ENCODE data around the gene KRTAP10-10.

KRTAP10-10 gene

GRCh38 chr21:44649521-44650100 lies 12.5 kb downstream of the KRTAP10-10 start:
- no peaks in the 10 kb centered on the region for H3K79me1 ChIP-seq (ENCODE audit: low read depth, low read length)
- no peak for DNase-seq (ENCODE audit: low spot score)
- H3K9ac ChIP-seq (ENCODE audit: low read depth, low read length, poor library complexity): peak overlapping the region; percentile 12
- H3K23ac ChIP-seq (ENCODE audit: low read depth, low read length, poor library complexity): no peak overlapping the region
- peak overlapping the region; percentile 19 for H3K18ac ChIP-seq (ENCODE audit: low read length)
- H3K36me3 ChIP-seq (replicated peaks in 1 of 2; ENCODE audit: control insufficient read depth in 2 of 2, insufficient read depth in 2 of 2, low read length in 2 of 2): no peaks in the 10 kb centered on the region
- H3K4ac ChIP-seq (ENCODE audit: low read length): no peak overlapping the region
- H2BK12ac ChIP-seq (ENCODE audit: low read length): no peak overlapping the region
- H3K27me3 ChIP-seq (ENCODE audit: control insufficient read depth in 3 of 3, insufficient read depth in 3 of 3, low read depth in 1 of 3, low read length in 3 of 3): peaks cover 0 to 15% (median 0%) of the 10 kb centered on the region in 3 experiments
- H3K4me3 ChIP-seq (ENCODE audit: low read length in 2 of 2): no peak overlapping the region
- H3K4me2 ChIP-seq (ENCODE audit: insufficient read depth, low read length, poor library complexity, severe bottlenecking): no peak overlapping the region
- no CpG with 5 or more reads among the region's 18 CpGs for WGBS, 2 donors (ENCODE audit: extremely low coverage in 2 of 2, insufficient read length in 2 of 2, insufficient replicate concordance in 1 of 2)
- H2BK15ac ChIP-seq (ENCODE audit: low read length): peak overlapping the region; percentile 62
- H2BK5ac ChIP-seq (ENCODE audit: low read length): no peak overlapping the region
- H3K27ac ChIP-seq (replicated peaks; ENCODE audit: low read length): no peak overlapping the region
- peak overlapping the region; percentile 15 for H2AK5ac ChIP-seq (ENCODE audit: low read depth, low read length)
- no peak overlapping the region for H2BK120ac ChIP-seq (ENCODE audit: low read depth, low read length)
- no peak overlapping the region for H4K91ac ChIP-seq (ENCODE audit: low read depth, low read length, poor library complexity)
- H3K4me1 ChIP-seq (ENCODE audit: control insufficient read depth in 2 of 2, insufficient read depth in 1 of 2, low read depth in 1 of 2, low read length in 2 of 2): peaks cover 0 to 3% of the 10 kb centered on the region in 2 donors
- H4K8ac ChIP-seq (ENCODE audit: low read depth, low read length): no peak overlapping the region
- no peak overlapping the region for H2AFZ ChIP-seq (ENCODE audit: low read length)
- H3K9me3 ChIP-seq (replicated peaks in 1 of 2; ENCODE audit: control insufficient read depth in 2 of 2, insufficient read depth in 1 of 2, low read depth in 1 of 2, low read length in 2 of 2): peaks cover 0 to 2% of the 10 kb centered on the region in 2 donors
- H3K14ac ChIP-seq (ENCODE audit: low read length): no peak overlapping the region

DNA sequence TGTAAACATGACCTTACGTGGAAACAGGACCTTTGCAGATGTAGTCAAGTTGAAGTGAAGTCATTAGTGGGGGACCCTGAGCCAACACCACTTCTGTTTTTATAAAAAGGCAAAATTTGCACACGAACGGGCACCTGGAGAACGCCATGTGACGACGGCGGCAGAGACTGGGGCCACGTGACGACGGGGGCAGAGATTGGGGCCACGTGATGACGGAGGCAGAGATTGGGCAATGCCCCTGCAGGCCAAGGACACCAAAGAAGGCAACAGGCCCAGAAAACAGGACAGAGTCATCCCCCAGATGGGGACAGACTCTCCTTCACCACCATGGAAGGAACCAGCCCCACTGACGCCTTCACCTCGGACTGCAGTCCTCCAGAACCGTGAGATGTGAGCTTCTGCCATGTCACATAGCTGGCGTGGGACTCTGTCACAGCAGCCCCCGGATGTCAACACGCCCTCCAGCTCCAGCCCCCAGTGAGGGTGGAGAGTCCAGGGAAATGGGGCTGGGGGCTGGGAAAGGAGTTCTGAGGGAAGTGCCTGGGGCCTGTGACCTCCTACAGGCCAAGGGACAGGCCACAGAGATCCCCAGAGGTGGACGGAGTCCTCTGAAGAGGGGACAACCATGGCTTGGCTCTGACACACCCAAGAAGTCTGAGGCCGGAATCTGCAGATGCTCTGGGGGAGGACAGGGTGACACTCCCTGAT lies 13.3 kb downstream of the KRTAP10-10 start:
- DNase-seq (ENCODE audit: low spot score): no peak
- H2BK5ac ChIP-seq (ENCODE audit: low read length): no peak overlapping the region
- no peak overlapping the region for H2AFZ ChIP-seq (ENCODE audit: low read length)
- peak overlapping the region; percentile 76 for H3K4ac ChIP-seq (ENCODE audit: low read length)
- no peak overlapping the region for H3K9ac ChIP-seq (ENCODE audit: low read depth, low read length, poor library complexity)
- peaks cover 0 to 2% of the 10 kb centered on the region in 2 donors for H3K9me3 ChIP-seq (replicated peaks in 1 of 2; ENCODE audit: control insufficient read depth in 2 of 2, insufficient read depth in 1 of 2, low read depth in 1 of 2, low read length in 2 of 2)
- H3K14ac ChIP-seq (ENCODE audit: low read length): no peak overlapping the region
- no peak overlapping the region for H3K4me2 ChIP-seq (ENCODE audit: insufficient read depth, low read length, poor library complexity, severe bottlenecking)
- H3K4me1 ChIP-seq (ENCODE audit: control insufficient read depth in 2 of 2, insufficient read depth in 1 of 2, low read depth in 1 of 2, low read length in 2 of 2): peaks cover 0 to 3% of the 10 kb centered on the region in 2 donors
- no peaks in the 10 kb centered on the region for H3K79me1 ChIP-seq (ENCODE audit: low read depth, low read length)
- H2AK5ac ChIP-seq (ENCODE audit: low read depth, low read length): no peak overlapping the region
- no peak overlapping the region for H2BK12ac ChIP-seq (ENCODE audit: low read length)
- H2BK15ac ChIP-seq (ENCODE audit: low read length): peak overlapping the region; percentile 85
- no peak overlapping the region for H4K8ac ChIP-seq (ENCODE audit: low read depth, low read length)
- H3K4me3 ChIP-seq (ENCODE audit: low read length in 2 of 2): no peak overlapping the region
- no peak overlapping the region for H4K91ac ChIP-seq (ENCODE audit: low read depth, low read length, poor library complexity)
- WGBS, 2 donors (ENCODE audit: extremely low coverage in 2 of 2, insufficient read length in 2 of 2, insufficient replicate concordance in 1 of 2): no CpG with 5 or more reads among the region's 20 CpGs
- no peak overlapping the region for H3K23ac ChIP-seq (ENCODE audit: low read depth, low read length, poor library complexity)
- no peak overlapping the region for H2BK120ac ChIP-seq (ENCODE audit: low read depth, low read length)
- H3K36me3 ChIP-seq (replicated peaks in 1 of 2; ENCODE audit: control insufficient read depth in 2 of 2, insufficient read depth in 2 of 2, low read length in 2 of 2): no peaks in the 10 kb centered on the region
- H3K27me3 ChIP-seq (ENCODE audit: control insufficient read depth in 3 of 3, insufficient read depth in 3 of 3, low read depth in 1 of 3, low read length in 3 of 3): peaks cover 0 to 15% (median 0%) of the 10 kb centered on the region in 3 experiments
- H3K27ac ChIP-seq (replicated peaks; ENCODE audit: low read length): no peak overlapping the region
- peak overlapping the region; percentile 23 for H3K18ac ChIP-seq (ENCODE audit: low read length)

DNA sequence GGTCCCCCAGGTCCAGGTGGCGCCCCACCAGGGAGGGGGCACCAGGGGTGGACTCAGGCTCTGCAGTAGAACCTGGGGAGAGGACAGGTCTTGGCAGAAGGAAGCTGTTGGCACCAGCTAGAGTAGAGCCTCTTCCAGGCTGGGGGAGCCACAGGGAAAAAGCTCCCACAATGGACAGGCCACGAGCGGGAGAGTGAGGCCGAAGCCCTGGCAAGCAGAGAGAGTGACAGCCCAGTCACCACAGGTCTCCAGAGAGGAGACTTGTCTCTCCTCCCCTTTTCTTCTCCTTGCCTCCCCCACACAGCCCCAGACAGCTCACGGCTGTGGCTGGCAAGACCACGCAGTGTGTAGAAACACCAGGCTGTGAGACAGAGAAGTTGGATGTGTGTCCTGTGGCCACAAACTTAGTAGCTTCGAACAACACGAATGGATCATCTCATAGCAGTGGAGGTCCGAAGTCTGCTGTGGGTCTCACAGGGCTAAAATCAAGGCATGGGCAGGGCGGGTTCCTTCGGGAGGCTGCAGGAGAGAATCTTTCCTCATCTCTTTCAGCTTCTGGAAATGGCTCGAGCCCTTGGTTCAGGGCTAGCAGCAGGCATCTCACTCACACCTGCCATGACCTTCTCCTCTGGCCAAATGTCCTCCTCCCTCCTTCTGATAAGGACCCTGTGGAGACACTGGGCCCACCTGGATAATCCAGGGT lies 14.0 kb downstream of the KRTAP10-10 start:
- no peak overlapping the region for H3K27ac ChIP-seq (replicated peaks; ENCODE audit: low read length)
- H2BK120ac ChIP-seq (ENCODE audit: low read depth, low read length): no peak overlapping the region
- peak overlapping the region; percentile 23 for H3K18ac ChIP-seq (ENCODE audit: low read length)
- no peak overlapping the region for H3K14ac ChIP-seq (ENCODE audit: low read length)
- H3K4me2 ChIP-seq (ENCODE audit: insufficient read depth, low read length, poor library complexity, severe bottlenecking): no peak overlapping the region
- H3K27me3 ChIP-seq (ENCODE audit: control insufficient read depth in 3 of 3, insufficient read depth in 3 of 3, low read depth in 1 of 3, low read length in 3 of 3): peaks cover 0 to 15% (median 0%) of the 10 kb centered on the region in 3 experiments
- WGBS, 2 donors (ENCODE audit: extremely low coverage in 2 of 2, insufficient read length in 2 of 2, insufficient replicate concordance in 1 of 2): no CpG with 5 or more reads among the region's 12 CpGs
- no peak overlapping the region for H2AFZ ChIP-seq (ENCODE audit: low read length)
- DNase-seq (ENCODE audit: low spot score): no peak
- peaks cover 0 to 3% of the 10 kb centered on the region in 2 donors for H3K4me1 ChIP-seq (ENCODE audit: control insufficient read depth in 2 of 2, insufficient read depth in 1 of 2, low read depth in 1 of 2, low read length in 2 of 2)
- H3K9me3 ChIP-seq (replicated peaks in 1 of 2; ENCODE audit: control insufficient read depth in 2 of 2, insufficient read depth in 1 of 2, low read depth in 1 of 2, low read length in 2 of 2): peaks cover 0 to 2% of the 10 kb centered on the region in 2 donors
- no peak overlapping the region for H3K4ac ChIP-seq (ENCODE audit: low read length)
- no peak overlapping the region for H2BK5ac ChIP-seq (ENCODE audit: low read length)
- no peaks in the 10 kb centered on the region for H3K36me3 ChIP-seq (replicated peaks in 1 of 2; ENCODE audit: control insufficient read depth in 2 of 2, insufficient read depth in 2 of 2, low read length in 2 of 2)
- no peak overlapping the region for H3K4me3 ChIP-seq (ENCODE audit: low read length in 2 of 2)
- H2BK12ac ChIP-seq (ENCODE audit: low read length): no peak overlapping the region
- H4K91ac ChIP-seq (ENCODE audit: low read depth, low read length, poor library complexity): no peak overlapping the region
- no peak overlapping the region for H3K23ac ChIP-seq (ENCODE audit: low read depth, low read length, poor library complexity)
- H4K8ac ChIP-seq (ENCODE audit: low read depth, low read length): no peak overlapping the region
- no peak overlapping the region for H3K9ac ChIP-seq (ENCODE audit: low read depth, low read length, poor library complexity)
- no peaks in the 10 kb centered on the region for H3K79me1 ChIP-seq (ENCODE audit: low read depth, low read length)
- H2BK15ac ChIP-seq (ENCODE audit: low read length): peak overlapping the region; percentile 12
- no peak overlapping the region for H2AK5ac ChIP-seq (ENCODE audit: low read depth, low read length)

DNA sequence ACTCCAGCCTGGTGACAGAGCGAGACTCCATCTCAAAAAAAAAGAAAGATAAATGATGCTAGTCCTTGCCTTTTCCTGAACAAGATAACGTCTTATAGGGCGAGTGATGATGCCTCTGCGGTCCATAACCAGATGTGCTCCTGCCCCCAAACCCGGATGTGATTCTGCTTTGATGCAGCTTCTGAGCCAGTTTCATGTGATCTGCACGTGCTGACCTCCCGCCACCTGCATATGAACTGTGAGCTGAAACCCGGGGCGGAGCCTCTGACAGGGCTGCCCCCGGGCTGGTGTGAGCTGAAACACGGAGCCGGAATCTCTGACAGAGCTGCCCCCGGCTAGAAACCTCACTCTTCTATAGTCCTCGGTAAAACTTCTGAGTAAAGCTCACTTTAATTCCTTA lies 16.0 kb downstream of the KRTAP10-10 start:
- H4K91ac ChIP-seq (ENCODE audit: low read depth, low read length, poor library complexity): no peak overlapping the region
- no peak for DNase-seq (ENCODE audit: low spot score)
- H2AFZ ChIP-seq (ENCODE audit: low read length): no peak overlapping the region
- H3K9ac ChIP-seq (ENCODE audit: low read depth, low read length, poor library complexity): no peak overlapping the region
- H3K4me2 ChIP-seq (ENCODE audit: insufficient read depth, low read length, poor library complexity, severe bottlenecking): no peak overlapping the region
- H3K14ac ChIP-seq (ENCODE audit: low read length): no peak overlapping the region
- H3K4me3 ChIP-seq (ENCODE audit: low read length in 2 of 2): no peak overlapping the region
- H3K18ac ChIP-seq (ENCODE audit: low read length): no peak overlapping the region
- WGBS, 2 donors (ENCODE audit: extremely low coverage in 2 of 2, insufficient read length in 2 of 2, insufficient replicate concordance in 1 of 2): no CpG with 5 or more reads among the region's 14 CpGs
- H3K79me1 ChIP-seq (ENCODE audit: low read depth, low read length): no peaks in the 10 kb centered on the region
- no peak overlapping the region for H3K23ac ChIP-seq (ENCODE audit: low read depth, low read length, poor library complexity)
- no peak overlapping the region for H2BK15ac ChIP-seq (ENCODE audit: low read length)
- no peaks in the 10 kb centered on the region for H3K36me3 ChIP-seq (replicated peaks in 1 of 2; ENCODE audit: control insufficient read depth in 2 of 2, insufficient read depth in 2 of 2, low read length in 2 of 2)
- H3K27me3 ChIP-seq (ENCODE audit: control insufficient read depth in 3 of 3, insufficient read depth in 3 of 3, low read depth in 1 of 3, low read length in 3 of 3): peaks cover 0 to 1% (median 0%) of the 10 kb centered on the region in 3 experiments
- no peak overlapping the region for H2BK5ac ChIP-seq (ENCODE audit: low read length)
- H3K27ac ChIP-seq (replicated peaks; ENCODE audit: low read length): no peak overlapping the region
- no peaks in the 10 kb centered on the region for H3K4me1 ChIP-seq (ENCODE audit: control insufficient read depth in 2 of 2, insufficient read depth in 1 of 2, low read depth in 1 of 2, low read length in 2 of 2)
- H2AK5ac ChIP-seq (ENCODE audit: low read depth, low read length): no peak overlapping the region
- H2BK120ac ChIP-seq (ENCODE audit: low read depth, low read length): no peak overlapping the region
- H3K4ac ChIP-seq (ENCODE audit: low read length): no peak overlapping the region
- peaks cover 0 to 6% of the 10 kb centered on the region in 2 donors for H3K9me3 ChIP-seq (replicated peaks in 1 of 2; ENCODE audit: control insufficient read depth in 2 of 2, insufficient read depth in 1 of 2, low read depth in 1 of 2, low read length in 2 of 2)
- no peak overlapping the region for H2BK12ac ChIP-seq (ENCODE audit: low read length)
- H4K8ac ChIP-seq (ENCODE audit: low read depth, low read length): no peak overlapping the region
